GM18519 (cell line): ENCODE data around the gene LGALS3BP.
"Not testable (repeated sequence)": the region's sequence is repeated elsewhere in the genome, so short reads cannot be mapped to it uniquely, and the experiment has no call there.

ENCODE experiments used
- ATAC-seq: cut with Tn5 transposase; IDR thresholded peaks from one replicate; pipeline ENCODE4 v1.9.1; 2021; ENCODE audit warnings: mild to moderate bottlenecking, moderate library complexity; ENCODE audit not compliant: unreplicated experiment, low FRiP score

Gene LGALS3BP

GRCh38 chr17:78966910-78967600 lies 12.7 kb downstream of the LGALS3BP start:
- ATAC-seq, result no peak

GRCh38 chr17:78966123-78966813 lies 13.5 kb downstream of the LGALS3BP start:
- no peak for ATAC-seq

- no peak for ATAC-seq
Observed at GRCh38 chr17:78965491-78965924, 14.2 kb downstream of the LGALS3BP start.

- no peak for ATAC-seq
Observed at GRCh38 chr17:78963378-78963777, 16.3 kb downstream of the LGALS3BP start.

- not testable (repeated sequence) for ATAC-seq
Observed at GRCh38 chr17:78962984-78963348, 16.8 kb downstream of the LGALS3BP start.

- ATAC-seq, result no peak
Observed at GRCh38 chr17:78962345-78962983, 17.3 kb downstream of the LGALS3BP start.

- ATAC-seq, result no peak
Observed at GRCh38 chr17:78961571-78961970, 18.2 kb downstream of the LGALS3BP start.

GRCh38 chr17:78960928-78961327 lies 18.8 kb downstream of the LGALS3BP start:
- no peak for ATAC-seq

- no peak for ATAC-seq
Observed at GRCh38 chr17:78959803-78960202, 19.9 kb downstream of the LGALS3BP start.

- no peak for ATAC-seq
Observed at GRCh38 chr17:78958641-78959127, 21.0 kb downstream of the LGALS3BP start.

- ATAC-seq, result no peak
Observed at GRCh38 chr17:78957128-78957527, 22.6 kb downstream of the LGALS3BP start.

- ATAC-seq, result no peak
Observed at GRCh38 chr17:78956254-78956653, 23.5 kb downstream of the LGALS3BP start.

- ATAC-seq, result no peak
Observed at GRCh38 chr17:78954684-78955083, 25.0 kb downstream of the LGALS3BP start.

- ATAC-seq, result no peak
Observed at GRCh38 chr17:78953356-78954350, 26.1 kb downstream of the LGALS3BP start.

GRCh38 chr17:78952706-78953105 lies 27.0 kb downstream of the LGALS3BP start:
- ATAC-seq, result no peak

- no peak for ATAC-seq
Observed at GRCh38 chr17:78951967-78952551, 27.7 kb downstream of the LGALS3BP start.

- ATAC-seq, result no peak
Observed at GRCh38 chr17:78950870-78951269, 28.9 kb downstream of the LGALS3BP start.

- ATAC-seq, result no peak
Observed at GRCh38 chr17:78947235-78948149, 32.2 kb downstream of the LGALS3BP start.

GRCh38 chr17:78946631-78947030 lies 33.1 kb downstream of the LGALS3BP start:
- no peak for ATAC-seq
